ENCODE results near the gene TRIM67.

The TRIM67 gene

GRCh38 chr1:231194476-231194842 lies 32.6 kb downstream of the TRIM67 start:
- Histone ChIP-seq H3K4me3 (ENCODE audit: control insufficient read depth in 1 of 7, extremely low read depth in 1 of 7, insufficient read depth in 4 of 7, low read depth in 2 of 7, low read length in 6 of 7) (no peak overlapping the region), H3K27me3 (replicated peaks in 2 of 5; ENCODE audit: control insufficient read depth in 4 of 5, insufficient read depth in 5 of 5, low read length in 4 of 5) (peaks cover 0 to 31% (median 9%) of the 10 kb centered on the region in 5 experiments), H3K4me1 (ENCODE audit: control extremely low read depth in 1 of 4, control insufficient read depth in 4 of 4, insufficient read depth in 4 of 4, low read length in 3 of 4) (no peaks in the 10 kb centered on the region), H3K27ac (ENCODE audit: insufficient read depth in 1 of 2, low read depth in 1 of 2, low read length in 2 of 2, poor library complexity in 1 of 2, severe bottlenecking in 2 of 2) (no peak overlapping the region), H3K9me3 (ENCODE audit: control extremely low read depth in 1 of 5, control insufficient read depth in 4 of 5, insufficient read depth in 2 of 5, low read depth in 1 of 5, low read length in 4 of 5) (peaks cover 0 to 7% (median 6%) of the 10 kb centered on the region in 5 experiments), H3K36me3 (ENCODE audit: control insufficient read depth in 4 of 4, insufficient read depth in 4 of 4, low read length in 3 of 4) (no peaks in the 10 kb centered on the region)
- DNase-seq = no peak
- ChIA-PET POLR2A (no interaction called here), CTCF (no interaction called here)
- WGBS (ENCODE audit: insufficient coverage) = 100% methylated on average over 1 of the region's 2 CpGs

GRCh38 chr1:231194843-231195516 lies 33.1 kb downstream of the TRIM67 start:
- H3K4me1 ChIP-seq (ENCODE audit: control extremely low read depth in 1 of 4, control insufficient read depth in 4 of 4, insufficient read depth in 4 of 4, low read length in 3 of 4) = no peaks in the 10 kb centered on the region
- peaks cover 0 to 30% (median 11%) of the 10 kb centered on the region in 5 experiments for H3K27me3 ChIP-seq (replicated peaks in 2 of 5; ENCODE audit: control insufficient read depth in 4 of 5, insufficient read depth in 5 of 5, low read length in 4 of 5)
- H3K27ac ChIP-seq (ENCODE audit: insufficient read depth in 1 of 2, low read depth in 1 of 2, low read length in 2 of 2, poor library complexity in 1 of 2, severe bottlenecking in 2 of 2) = no peak overlapping the region
- POLR2A ChIA-PET = no interaction called here
- H3K4me3 ChIP-seq (ENCODE audit: control insufficient read depth in 1 of 7, extremely low read depth in 1 of 7, insufficient read depth in 4 of 7, low read depth in 2 of 7, low read length in 6 of 7) = no peak overlapping the region
- peaks cover 0 to 2% (median 2%) of the 10 kb centered on the region in 5 experiments for H3K9me3 ChIP-seq (ENCODE audit: control extremely low read depth in 1 of 5, control insufficient read depth in 4 of 5, insufficient read depth in 2 of 5, low read depth in 1 of 5, low read length in 4 of 5)
- 88% methylated on average over 8 of the region's 8 CpGs for WGBS (ENCODE audit: insufficient coverage)
- DNase-seq = no peak
- no peaks in the 10 kb centered on the region for H3K36me3 ChIP-seq (ENCODE audit: control insufficient read depth in 4 of 4, insufficient read depth in 4 of 4, low read length in 3 of 4)
- CTCF ChIA-PET = no interaction called here

- Histone ChIP-seq H3K27me3 (replicated peaks in 2 of 5; ENCODE audit: control insufficient read depth in 4 of 5, insufficient read depth in 5 of 5, low read length in 4 of 5) (peaks cover 0 to 30% (median 7%) of the 10 kb centered on the region in 5 experiments), H3K27ac (ENCODE audit: insufficient read depth in 1 of 2, low read depth in 1 of 2, low read length in 2 of 2, poor library complexity in 1 of 2, severe bottlenecking in 2 of 2) (no peak overlapping the region), H3K4me1 (ENCODE audit: control extremely low read depth in 1 of 4, control insufficient read depth in 4 of 4, insufficient read depth in 4 of 4, low read length in 3 of 4) (peaks cover 0 to 2% (median 0%) of the 10 kb centered on the region in 4 experiments), H3K36me3 (ENCODE audit: control insufficient read depth in 4 of 4, insufficient read depth in 4 of 4, low read length in 3 of 4) (no peaks in the 10 kb centered on the region), H3K4me3 (ENCODE audit: control insufficient read depth in 1 of 7, extremely low read depth in 1 of 7, insufficient read depth in 4 of 7, low read depth in 2 of 7, low read length in 6 of 7) (no peak overlapping the region), H3K9me3 (ENCODE audit: control extremely low read depth in 1 of 5, control insufficient read depth in 4 of 5, insufficient read depth in 2 of 5, low read depth in 1 of 5, low read length in 4 of 5) (no peaks in the 10 kb centered on the region)
- ChIA-PET POLR2A (no interaction called here), CTCF (no interaction called here)
- 60% methylated on average over 1 of the region's 3 CpGs for WGBS (ENCODE audit: insufficient coverage)
- DNase-seq = no peak
Observed at GRCh38 chr1:231196307-231196706, 34.4 kb downstream of the TRIM67 start.

GRCh38 chr1:231196728-231197127 lies 34.9 kb downstream of the TRIM67 start:
- Histone ChIP-seq H3K27ac (ENCODE audit: insufficient read depth in 1 of 2, low read depth in 1 of 2, low read length in 2 of 2, poor library complexity in 1 of 2, severe bottlenecking in 2 of 2) (no peak overlapping the region), H3K4me3 (ENCODE audit: control insufficient read depth in 1 of 7, extremely low read depth in 1 of 7, insufficient read depth in 4 of 7, low read depth in 2 of 7, low read length in 6 of 7) (no peak overlapping the region), H3K36me3 (ENCODE audit: control insufficient read depth in 4 of 4, insufficient read depth in 4 of 4, low read length in 3 of 4) (no peaks in the 10 kb centered on the region), H3K27me3 (replicated peaks in 2 of 5; ENCODE audit: control insufficient read depth in 4 of 5, insufficient read depth in 5 of 5, low read length in 4 of 5) (peaks cover 0 to 34% (median 9%) of the 10 kb centered on the region in 5 experiments), H3K9me3 (ENCODE audit: control extremely low read depth in 1 of 5, control insufficient read depth in 4 of 5, insufficient read depth in 2 of 5, low read depth in 1 of 5, low read length in 4 of 5) (no peaks in the 10 kb centered on the region), H3K4me1 (ENCODE audit: control extremely low read depth in 1 of 4, control insufficient read depth in 4 of 4, insufficient read depth in 4 of 4, low read length in 3 of 4) (peaks cover 0 to 4% (median 0%) of the 10 kb centered on the region in 4 experiments)
- WGBS (ENCODE audit: insufficient coverage) = 91% methylated on average over 1 of the region's 2 CpGs
- ChIA-PET CTCF (no interaction called here), POLR2A (no interaction called here)
- no peak for DNase-seq

GRCh38 chr1:231199868-231200267 lies 38.0 kb downstream of the TRIM67 start:
- 98% methylated on average over 7 of the region's 7 CpGs for WGBS (ENCODE audit: insufficient coverage)
- ChIA-PET POLR2A (no interaction called here), CTCF (interaction anchor here (1.6 kb wide), 1 partner anchor 12 kb away, joined by 4 read pairs; no protein-coding TSS in a partner anchor)

GRCh38 chr1:231200388-231201031 lies 38.7 kb downstream of the TRIM67 start:
- Histone ChIP-seq H3K4me1 (ENCODE audit: control extremely low read depth in 1 of 4, control insufficient read depth in 4 of 4, insufficient read depth in 4 of 4, low read length in 3 of 4) (peaks cover 0 to 17% (median 0%) of the 10 kb centered on the region in 4 experiments), H3K4me3 (ENCODE audit: control insufficient read depth in 1 of 7, extremely low read depth in 1 of 7, insufficient read depth in 4 of 7, low read depth in 2 of 7, low read length in 6 of 7) (no peak overlapping the region), H3K9me3 (ENCODE audit: control extremely low read depth in 1 of 5, control insufficient read depth in 4 of 5, insufficient read depth in 2 of 5, low read depth in 1 of 5, low read length in 4 of 5) (no peaks in the 10 kb centered on the region), H3K36me3 (ENCODE audit: control insufficient read depth in 4 of 4, insufficient read depth in 4 of 4, low read length in 3 of 4) (no peaks in the 10 kb centered on the region), H3K27me3 (replicated peaks in 2 of 5; ENCODE audit: control insufficient read depth in 4 of 5, insufficient read depth in 5 of 5, low read length in 4 of 5) (peaks cover 0 to 37% (median 15%) of the 10 kb centered on the region in 5 experiments), H3K27ac (ENCODE audit: insufficient read depth in 1 of 2, low read depth in 1 of 2, low read length in 2 of 2, poor library complexity in 1 of 2, severe bottlenecking in 2 of 2) (no peak overlapping the region)
- DNase-seq = no peak
- ChIA-PET POLR2A (no interaction called here), CTCF (no interaction called here)
- 93% methylated on average over 8 of the region's 8 CpGs for WGBS (ENCODE audit: insufficient coverage)

More at GRCh38 chr1:231199868-231200267, 38.0 kb downstream of the TRIM67 start:
- DNase-seq = no peak
- peaks cover 0 to 40% (median 16%) of the 10 kb centered on the region in 5 experiments for H3K27me3 ChIP-seq (replicated peaks in 2 of 5; ENCODE audit: control insufficient read depth in 4 of 5, insufficient read depth in 5 of 5, low read length in 4 of 5)
- H3K27ac ChIP-seq (ENCODE audit: insufficient read depth in 1 of 2, low read depth in 1 of 2, low read length in 2 of 2, poor library complexity in 1 of 2, severe bottlenecking in 2 of 2) = no peak overlapping the region
- no peak overlapping the region for H3K4me3 ChIP-seq (ENCODE audit: control insufficient read depth in 1 of 7, extremely low read depth in 1 of 7, insufficient read depth in 4 of 7, low read depth in 2 of 7, low read length in 6 of 7)
- H3K4me1 ChIP-seq (ENCODE audit: control extremely low read depth in 1 of 4, control insufficient read depth in 4 of 4, insufficient read depth in 4 of 4, low read length in 3 of 4) = peaks cover 0 to 17% (median 0%) of the 10 kb centered on the region in 4 experiments
- H3K36me3 ChIP-seq (ENCODE audit: control insufficient read depth in 4 of 4, insufficient read depth in 4 of 4, low read length in 3 of 4) = no peaks in the 10 kb centered on the region
- no peaks in the 10 kb centered on the region for H3K9me3 ChIP-seq (ENCODE audit: control extremely low read depth in 1 of 5, control insufficient read depth in 4 of 5, insufficient read depth in 2 of 5, low read depth in 1 of 5, low read length in 4 of 5)

- Histone ChIP-seq H3K36me3 (ENCODE audit: control insufficient read depth in 4 of 4, insufficient read depth in 4 of 4, low read length in 3 of 4) (no peaks in the 10 kb centered on the region), H3K4me1 (ENCODE audit: control extremely low read depth in 1 of 4, control insufficient read depth in 4 of 4, insufficient read depth in 4 of 4, low read length in 3 of 4) (peaks cover 0 to 17% (median 0%) of the 10 kb centered on the region in 4 experiments), H3K9me3 (ENCODE audit: control extremely low read depth in 1 of 5, control insufficient read depth in 4 of 5, insufficient read depth in 2 of 5, low read depth in 1 of 5, low read length in 4 of 5) (no peaks in the 10 kb centered on the region), H3K27ac (ENCODE audit: insufficient read depth in 1 of 2, low read depth in 1 of 2, low read length in 2 of 2, poor library complexity in 1 of 2, severe bottlenecking in 2 of 2) (no peak overlapping the region), H3K4me3 (ENCODE audit: control insufficient read depth in 1 of 7, extremely low read depth in 1 of 7, insufficient read depth in 4 of 7, low read depth in 2 of 7, low read length in 6 of 7) (no peak overlapping the region), H3K27me3 (replicated peaks in 2 of 5; ENCODE audit: control insufficient read depth in 4 of 5, insufficient read depth in 5 of 5, low read length in 4 of 5) (peaks cover 0 to 34% (median 15%) of the 10 kb centered on the region in 5 experiments)
- 97% methylated on average over 13 of the region's 16 CpGs for WGBS (ENCODE audit: insufficient coverage)
- no peak for DNase-seq
- POLR2A ChIA-PET = no interaction called here
- CTCF ChIA-PET = interaction anchor here (1.8 kb wide), 1 partner anchor 10 kb away, joined by 6 read pairs; no protein-coding TSS in a partner anchor
Observed at GRCh38 chr1:231201375-231201978, 39.6 kb downstream of the TRIM67 start.

Data from common myeloid progenitor, CD34-positive (primary cell).